Midbrain (tissue), 1 donor: Measurements from ENCODE around the gene SKAP1.
"Not testable (repeated sequence)": the region's sequence is repeated elsewhere in the genome, so short reads cannot be mapped to it uniquely, and the experiment has no call there.

Experiments used
- DNase-seq: peaks from one replicate; lab custom pipeline; 2025; lab: John Stamatoyannopoulos, UW

SKAP1 gene

DNA sequence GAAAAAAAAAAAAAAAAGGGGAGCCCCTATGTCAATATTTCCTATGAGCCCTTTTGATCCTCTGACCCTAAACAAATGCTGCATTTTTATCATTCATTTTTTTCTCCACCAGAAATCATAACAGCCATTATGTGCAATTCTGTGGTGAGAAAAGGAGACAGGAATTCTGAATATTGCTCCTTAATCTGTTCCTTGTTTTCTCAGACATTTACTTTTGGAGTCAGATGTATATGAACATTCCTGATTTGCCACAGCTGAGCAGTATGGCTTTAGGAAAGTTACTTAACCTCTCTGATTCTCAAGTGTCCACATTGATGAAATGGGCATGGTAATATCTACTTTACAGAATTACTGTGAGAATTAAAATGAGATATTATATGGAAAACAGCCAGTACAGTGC lies 144.4 kb downstream of the SKAP1 start:
- DNase-seq = no peak

DNA sequence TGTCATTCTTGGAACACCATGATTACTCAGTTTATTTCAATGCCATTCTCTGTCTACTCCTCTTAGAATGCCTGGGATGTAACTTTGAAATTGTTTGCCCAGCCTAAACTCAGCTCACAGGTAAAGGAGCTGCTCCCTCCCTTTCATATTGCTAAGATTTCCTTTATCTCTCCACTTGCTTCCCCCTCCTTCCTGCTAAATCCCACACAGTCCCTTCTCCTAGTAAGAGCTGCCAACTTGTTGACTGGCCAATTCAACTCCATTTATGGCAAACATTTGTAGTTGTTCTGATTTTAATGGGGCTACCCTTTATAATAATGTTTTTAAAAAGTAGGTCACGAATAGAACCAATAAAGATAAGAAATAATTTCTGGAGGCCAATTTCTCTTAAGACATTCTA lies 146.1 kb downstream of the SKAP1 start:
- no peak for DNase-seq

DNA sequence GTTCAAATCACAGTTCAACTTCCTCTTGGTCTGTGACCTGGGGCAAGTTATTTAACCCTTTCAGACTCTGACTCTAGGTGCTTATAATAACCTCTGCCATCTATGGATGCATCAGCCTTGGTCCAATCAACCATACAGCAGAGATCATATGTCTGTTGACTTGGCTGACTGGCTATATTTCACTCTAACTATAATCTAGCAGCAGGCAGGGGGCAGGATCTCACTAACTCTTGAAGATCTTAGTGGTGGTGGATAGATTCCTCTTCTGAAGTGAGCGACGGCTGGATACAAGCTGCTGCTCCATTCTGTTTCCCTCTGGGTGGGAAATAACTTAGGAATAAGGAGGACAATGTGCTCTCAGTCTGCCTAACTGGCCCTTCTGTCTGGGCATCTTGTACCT lies 146.6 kb downstream of the SKAP1 start:
- DNase-seq = no peak

DNA sequence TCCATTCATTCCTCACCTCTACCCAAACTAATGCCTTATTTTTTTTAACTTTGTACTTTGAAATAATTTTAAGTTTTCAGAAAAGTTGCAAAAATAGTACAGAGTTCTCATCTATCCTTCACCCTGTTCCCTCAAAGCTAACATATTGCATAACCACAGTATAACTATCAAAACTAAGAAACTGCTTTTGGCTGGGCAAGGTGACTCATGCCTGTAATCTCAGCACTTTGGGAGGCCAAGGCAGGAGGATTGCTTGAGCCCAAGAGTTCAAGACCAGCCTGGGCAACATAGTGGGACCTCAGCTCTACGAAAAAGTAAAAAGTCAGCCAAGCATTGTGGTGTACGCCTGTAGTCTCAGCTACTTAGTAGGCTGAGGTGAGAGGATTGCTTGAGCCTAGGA lies 147.7 kb downstream of the SKAP1 start:
- no peak for DNase-seq

DNA sequence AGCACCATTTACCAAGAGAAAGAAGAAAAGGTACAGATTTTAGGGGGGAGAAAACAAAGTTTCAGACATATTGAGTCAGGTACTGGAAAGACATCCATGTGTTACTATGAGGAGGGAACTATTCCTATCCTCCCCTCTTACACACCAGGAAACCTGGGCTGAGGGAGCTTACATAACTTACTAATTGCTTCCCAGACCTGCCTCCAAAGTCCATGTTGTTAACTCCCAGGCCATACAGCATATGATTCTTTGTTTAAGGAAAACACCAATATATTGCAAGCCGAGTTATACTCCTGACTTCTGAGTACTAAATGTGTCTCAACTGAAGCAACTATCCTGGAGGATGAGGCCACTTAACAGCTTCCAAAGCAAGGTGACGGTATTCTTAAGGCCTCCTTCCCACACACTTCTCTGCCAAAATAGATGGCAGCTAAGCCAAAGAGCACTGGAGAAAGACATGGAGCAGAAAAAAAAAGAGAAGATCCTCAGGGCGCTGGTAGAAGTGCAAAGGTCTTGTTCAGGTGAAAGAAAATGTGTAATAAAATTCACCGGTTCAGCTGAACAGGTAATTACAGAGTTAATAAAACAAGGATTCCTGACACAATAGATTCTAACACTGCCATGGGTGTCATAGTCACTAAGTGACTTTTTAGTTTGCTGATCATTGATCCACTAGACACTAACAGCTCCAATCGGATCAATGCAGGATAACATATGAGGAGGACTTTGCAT lies 151.1 kb downstream of the SKAP1 start:
- no peak for DNase-seq

DNA sequence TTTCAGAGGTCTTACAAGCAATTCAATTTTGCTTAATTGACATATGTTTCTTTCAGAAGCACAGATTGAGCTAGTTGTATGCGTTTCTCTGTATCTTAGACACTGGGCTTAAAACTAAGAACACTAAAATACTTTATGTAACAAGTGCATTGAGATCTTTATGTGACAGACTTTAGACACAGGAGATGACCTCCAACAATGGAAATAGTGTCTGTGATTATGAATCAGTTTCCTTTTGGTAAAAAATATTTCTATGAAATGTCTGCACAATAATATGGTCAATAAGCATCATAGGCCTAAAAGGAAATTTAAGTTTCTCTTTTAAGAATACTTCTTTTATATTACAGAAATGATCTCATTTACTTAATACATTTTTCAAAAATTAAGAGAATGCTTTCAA lies 153.2 kb downstream of the SKAP1 start:
- DNase-seq = no peak

DNA sequence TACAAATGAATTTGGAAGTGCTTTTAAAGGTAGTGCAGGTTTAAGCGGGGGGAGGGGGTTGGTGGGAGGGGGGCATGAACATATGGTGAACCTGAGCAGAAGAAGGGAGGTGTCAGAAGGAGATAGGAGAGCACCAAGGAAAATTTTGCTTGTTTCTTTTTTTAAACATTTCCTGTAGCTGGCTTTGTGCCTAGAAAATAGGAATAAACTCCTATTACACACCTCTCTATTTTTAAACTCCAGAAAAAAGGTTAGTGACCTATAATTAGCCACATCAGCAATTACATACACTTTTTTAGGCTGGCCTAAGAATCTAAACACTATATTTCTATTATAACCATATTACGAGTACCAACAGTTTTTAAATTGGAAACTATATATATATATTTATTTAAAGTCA lies 159.1 kb downstream of the SKAP1 start:
- DNase-seq = no peak

DNA sequence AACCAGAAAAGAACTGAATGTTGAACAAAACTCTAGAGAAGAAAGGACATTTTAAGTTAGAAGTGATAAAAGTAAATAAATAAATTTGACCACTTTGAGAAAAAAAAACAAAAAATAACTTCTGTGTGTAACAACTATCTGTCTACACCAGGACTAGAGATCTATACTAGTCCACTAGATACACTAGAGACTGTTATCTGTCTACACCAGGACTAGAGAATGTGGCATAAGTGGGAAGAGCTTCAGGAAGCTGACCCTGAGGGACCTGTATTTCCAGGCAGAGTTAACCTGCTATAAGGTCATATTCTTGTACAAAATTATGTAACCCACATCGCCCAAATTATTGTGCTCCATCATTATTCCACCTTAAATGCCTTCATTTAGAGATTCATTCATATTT lies 160.8 kb downstream of the SKAP1 start:
- DNase-seq = no peak

DNA sequence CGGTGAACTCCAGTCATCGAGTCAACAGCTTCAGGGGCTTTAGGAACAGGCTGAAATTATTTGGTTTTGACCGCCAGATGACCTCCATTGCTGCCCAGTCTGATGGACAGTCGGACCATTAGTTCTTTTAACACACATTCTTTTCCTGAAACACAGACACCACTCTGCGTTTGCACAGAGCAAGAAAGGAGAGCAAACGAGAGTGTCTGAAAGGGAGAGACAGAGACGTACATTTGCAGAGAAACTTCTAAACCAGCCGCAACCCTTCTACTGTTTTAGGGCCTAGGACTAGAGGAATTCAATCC lies 166.3 kb downstream of the SKAP1 start:
- no peak for DNase-seq

DNA sequence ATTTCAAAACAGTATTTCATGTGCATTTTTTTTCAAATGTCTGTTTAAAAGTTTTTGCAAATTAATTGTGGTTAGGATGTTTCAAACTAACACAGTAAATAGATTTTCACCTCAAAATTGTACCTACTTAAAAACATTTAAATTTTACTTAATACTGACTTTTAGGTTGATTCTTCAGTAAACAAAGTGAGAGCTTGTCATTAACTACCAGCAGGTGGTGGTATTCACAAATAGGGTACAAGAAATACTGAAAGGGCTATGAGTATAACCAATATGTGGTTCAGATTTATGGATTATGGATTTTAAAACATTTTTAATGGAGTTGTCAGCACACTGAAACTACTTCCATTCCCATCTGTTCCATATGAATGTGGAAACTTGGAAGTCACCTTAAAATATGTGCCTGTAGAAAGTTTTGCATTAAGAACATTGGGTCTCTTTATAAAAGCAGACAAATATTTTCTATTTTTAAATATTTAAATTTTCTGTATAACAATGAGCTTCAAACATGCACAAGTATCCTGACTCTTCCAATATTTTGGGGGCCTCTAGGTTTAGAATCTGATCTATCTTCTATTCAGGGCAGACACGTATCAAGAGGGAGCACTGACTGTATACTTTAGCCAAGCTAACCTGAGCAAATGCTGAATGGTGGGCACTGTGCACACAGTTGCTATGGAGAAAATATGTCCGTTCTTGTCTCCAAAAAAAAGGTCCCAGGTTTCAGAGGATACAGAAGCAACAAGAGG lies 166.9 kb downstream of the SKAP1 start:
- DNase-seq = no peak

DNA sequence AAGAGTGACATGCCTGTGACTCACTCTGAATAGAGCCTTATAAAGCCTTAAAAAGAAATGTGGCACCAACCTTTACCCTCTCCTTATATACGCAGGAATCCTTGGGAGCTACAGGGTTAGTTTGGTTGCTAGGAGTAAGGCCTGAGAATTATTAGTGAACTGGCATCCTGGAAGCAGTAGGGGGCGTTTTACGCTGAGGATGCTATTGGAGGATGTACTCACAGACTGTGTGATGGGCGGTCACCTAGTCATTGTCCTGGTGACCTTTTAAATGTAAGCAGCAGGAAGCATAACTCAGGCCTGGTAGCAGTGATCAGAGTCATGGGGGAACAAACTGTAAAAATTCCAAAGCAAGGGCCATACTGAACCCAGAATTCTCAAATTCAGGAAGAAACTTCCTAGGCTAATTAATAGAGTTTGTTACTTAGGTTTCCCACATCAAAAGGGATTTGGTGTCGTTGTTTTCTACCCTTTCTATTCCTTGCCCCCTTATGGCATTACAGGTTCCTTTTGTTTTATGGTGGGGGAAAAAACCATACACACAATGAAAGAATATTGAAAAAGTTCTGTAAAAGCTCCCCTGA lies 168.6 kb downstream of the SKAP1 start:
- no peak for DNase-seq

DNA sequence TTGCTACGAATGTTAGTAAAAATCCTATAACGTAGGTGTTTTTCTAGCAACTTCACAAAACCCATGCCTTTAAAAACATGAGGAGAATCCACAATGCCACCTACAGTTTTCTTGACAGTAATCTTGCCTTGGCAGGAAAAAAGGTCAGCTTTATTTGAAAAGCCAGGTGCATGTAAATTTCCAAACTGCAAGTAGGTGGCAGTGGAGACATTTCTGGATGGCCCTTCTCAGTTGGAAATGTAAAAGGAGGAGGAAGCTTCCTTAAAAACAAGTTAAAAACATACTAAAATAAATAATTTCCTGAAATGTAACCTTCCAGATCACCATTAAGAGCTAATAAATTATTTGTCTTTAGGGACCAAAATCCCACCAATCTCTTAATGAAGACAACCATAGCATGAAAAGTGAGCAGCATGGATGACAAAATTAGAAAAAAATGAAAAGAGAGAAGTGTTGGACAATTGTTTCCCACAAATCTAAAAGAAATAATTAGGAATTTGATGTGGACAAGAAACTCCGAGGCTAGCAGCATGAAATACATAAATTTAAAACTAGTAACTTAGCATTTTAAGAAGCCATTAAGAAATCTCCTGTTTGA lies 170.2 kb downstream of the SKAP1 start:
- no peak for DNase-seq

DNA sequence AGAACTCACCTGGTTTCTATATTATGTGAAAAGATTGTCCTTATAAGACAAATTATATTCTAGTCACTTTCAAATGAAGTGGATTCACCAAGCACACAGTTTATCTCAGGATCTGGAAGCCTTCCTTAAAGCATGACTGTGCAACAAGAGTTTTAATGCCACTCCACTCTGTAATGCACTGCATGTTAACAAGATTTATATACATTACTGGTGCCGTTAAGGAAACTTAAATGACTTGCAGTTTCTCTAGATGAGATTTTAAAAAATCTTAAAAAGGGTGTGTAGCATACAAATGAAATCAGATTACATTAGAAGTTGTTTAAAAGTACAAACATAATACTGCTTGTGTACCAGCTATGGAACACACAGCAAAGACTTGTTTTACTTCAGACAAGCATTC lies 171.7 kb downstream of the SKAP1 start:
- no peak for DNase-seq

DNA sequence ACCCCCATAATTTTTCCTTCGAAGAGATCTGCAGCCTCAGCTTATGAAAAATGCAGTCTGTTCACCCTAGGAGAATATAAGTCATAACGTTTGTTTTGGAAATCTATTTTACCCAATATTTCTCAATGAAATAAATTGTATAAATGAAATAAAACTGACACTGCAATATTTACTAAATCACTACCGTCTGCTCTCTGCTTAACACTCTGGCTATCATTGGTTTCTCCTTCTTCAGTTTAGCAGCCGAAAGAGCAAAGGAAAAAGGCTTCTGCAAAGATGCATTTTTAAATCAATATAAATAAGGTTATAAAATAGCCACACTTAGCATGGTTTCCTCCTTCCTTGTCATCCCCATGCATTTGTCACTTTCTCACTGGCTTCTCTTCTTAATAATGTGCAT lies 174.3 kb downstream of the SKAP1 start:
- DNase-seq = no peak

DNA sequence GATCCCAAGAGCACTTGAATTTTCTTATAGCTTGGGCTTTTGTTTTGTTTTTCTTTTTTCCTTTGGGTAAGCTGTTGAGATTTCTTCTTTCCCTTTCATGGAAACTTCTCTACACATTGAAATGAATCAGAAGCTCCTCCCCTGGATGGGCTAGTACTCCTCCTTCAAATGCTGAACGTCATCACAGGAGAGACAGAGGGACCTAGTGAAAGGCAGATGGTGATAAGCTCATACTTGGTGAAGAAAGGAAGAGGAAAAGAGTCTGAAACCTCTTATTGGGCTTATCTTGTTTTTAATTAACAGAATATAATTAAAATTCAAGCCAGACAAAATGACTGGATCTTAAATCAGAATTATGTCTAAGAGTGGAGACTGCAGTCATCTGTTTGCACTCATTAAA lies 175.1 kb downstream of the SKAP1 start:
- DNase-seq = no peak

DNA sequence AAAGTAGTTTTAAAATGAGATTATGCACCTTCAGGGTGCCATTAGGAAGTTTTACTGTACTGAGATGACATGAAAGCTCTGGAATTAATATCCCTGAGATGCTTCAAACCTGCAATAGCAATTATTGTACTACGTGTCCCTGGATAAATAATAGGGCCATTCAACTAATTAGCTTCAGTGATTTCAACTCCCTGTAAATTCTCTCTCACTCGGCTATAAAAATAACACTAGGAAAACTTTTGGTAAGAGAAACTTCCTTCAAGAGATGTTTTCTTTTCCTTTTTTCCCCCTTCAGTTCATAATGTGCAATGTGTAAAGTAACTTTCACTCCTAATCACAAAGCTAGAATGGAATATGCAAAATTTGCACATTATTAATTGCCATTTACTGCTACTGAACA lies 176.0 kb downstream of the SKAP1 start:
- DNase-seq = no peak

DNA sequence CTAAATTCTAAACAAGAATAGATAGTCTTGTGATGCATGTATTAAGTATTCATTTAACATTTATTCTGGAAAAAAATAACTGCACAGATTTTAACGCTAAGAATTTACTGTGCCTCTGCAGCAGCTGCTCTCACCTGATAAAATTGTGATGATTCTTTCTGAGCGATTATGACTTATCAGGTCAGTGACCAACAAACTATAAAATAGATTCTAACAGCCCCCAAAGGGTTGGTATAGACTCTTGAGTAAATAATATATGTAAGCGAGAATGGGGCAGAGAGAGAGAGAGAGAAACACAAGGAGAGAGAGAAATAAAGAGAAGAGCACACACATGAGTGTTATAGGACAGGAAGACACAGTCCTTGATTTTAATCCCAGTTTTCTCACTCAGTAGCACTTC lies 178.1 kb downstream of the SKAP1 start:
- DNase-seq = no peak

DNA sequence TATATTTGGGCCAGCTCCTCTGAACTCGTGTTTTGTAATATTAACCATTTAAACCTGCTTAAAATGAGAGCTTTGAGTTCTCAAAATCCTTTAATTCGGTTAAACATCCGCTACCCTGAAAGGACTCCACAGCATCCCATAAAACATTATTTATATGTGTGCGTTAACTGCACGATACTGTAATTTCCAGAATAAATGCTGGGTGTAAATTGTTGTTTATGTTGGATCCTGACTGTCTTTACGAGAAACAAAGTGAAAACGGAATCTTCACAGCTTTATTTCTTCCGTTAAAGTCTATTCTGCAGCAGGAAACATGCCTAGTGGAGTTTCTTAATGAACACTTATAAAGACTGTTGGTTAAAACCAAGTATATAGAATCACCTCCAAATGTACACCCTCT lies 179.1 kb downstream of the SKAP1 start:
- no peak for DNase-seq

DNA sequence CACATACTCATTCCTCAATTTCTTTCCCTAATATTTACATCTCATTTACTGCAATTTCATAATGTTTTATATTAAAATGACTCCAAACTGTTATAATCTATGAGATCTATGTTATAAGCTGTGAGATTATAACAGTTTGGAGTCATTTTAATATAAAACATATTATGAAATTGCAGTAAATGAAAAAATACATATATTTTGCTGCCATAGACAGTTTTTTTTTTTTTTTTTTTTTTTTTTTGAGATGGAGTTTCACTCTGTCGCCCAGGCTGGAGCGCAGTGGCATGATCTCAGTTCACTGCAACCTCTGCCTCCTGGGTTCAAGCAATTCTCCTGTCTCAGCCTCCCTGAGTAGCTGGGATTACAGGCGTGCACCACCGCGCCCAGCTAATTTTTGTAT lies 180.0 kb downstream of the SKAP1 start:
- DNase-seq = not testable (repeated sequence)

DNA sequence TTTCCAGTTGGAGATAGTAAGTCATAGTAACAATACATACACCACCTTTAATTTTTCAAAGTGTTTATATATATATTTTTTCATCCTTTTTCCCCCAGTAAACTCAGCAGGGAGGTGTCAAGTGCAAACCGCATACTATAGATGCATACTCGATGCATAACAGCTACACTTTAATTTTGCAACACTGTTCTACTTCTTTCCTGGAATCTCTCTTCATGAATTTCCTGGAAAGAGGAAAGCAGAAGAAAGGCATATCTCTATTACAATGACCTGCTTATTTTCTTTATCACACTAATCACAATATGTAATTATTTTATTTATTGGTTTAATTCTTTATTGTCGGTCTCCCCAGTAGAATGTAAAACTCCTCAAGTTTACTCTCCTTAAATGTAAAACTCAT lies 182.4 kb downstream of the SKAP1 start:
- DNase-seq = no peak

DNA sequence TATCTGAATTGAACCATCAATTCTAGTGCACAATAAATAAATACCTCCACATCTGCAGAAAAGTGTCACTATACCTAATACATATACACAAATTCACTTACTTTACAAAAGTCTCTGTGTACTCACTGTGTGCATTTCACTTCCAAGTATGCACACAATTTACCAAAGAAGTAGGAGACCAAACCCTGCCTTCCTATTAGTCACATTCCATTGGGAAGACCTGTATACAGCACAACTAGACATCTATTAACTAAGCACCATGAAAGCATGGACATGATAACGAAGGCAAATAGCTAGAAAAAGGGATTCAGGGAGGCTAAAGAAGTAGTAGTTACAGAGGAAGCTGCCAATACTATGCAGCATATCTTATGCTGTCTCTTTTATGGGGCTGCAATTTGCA lies 183.0 kb downstream of the SKAP1 start:
- DNase-seq = no peak

DNA sequence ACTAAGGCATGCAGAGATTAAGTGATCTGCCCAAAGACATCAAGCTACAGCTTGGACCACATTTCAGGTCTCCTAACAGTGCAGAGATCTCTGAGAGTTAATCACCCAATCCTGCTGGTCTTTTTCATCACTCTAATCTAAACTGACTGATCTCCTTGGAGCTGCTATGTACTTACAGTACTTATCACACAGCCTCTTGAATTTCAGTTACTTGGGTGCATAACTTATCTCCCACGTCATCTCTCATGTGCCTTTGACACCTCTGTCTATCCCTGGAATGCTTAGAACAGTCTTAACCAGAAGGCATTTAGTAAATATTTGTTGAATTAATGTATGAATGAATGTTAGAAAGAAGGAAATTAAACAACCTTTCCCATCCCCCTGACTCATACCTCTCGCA lies 183.4 kb downstream of the SKAP1 start:
- no peak for DNase-seq

DNA sequence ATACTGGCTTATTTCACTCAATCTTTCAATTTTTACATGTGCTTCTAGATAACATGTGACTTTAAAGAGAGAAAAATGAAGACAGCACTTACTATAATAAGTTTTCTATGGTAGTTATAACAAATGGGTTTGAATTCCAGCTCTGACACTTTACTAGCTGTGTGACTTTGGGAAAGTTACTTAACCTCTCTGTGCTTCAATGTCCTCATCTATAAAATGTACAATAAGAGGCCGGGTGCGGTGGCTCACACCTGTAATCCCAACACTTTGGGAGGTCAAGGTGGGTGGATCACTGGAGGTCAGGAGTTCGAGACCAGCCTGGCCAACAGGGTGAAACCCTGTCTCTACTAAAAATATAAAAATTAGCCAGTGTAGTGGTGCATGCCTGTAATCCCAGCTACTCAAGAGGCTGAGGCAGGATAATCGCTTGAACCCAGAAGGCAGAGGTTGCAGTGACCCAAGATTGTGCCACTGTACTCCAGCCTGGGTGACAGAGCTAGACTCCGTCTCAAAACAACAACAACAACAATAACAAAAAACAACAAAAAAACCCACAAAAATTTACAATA lies 184.5 kb downstream of the SKAP1 start:
- not testable (repeated sequence) for DNase-seq
